Astrocyte of the spinal cord (primary cell): ENCODE measurements around the gene IQSEC3.

ENCODE experiments used
- DNase-seq: peaks from one replicate; pipeline ENCODE4 v3.0.0; 2011; ENCODE audit warnings: low read depth, low spot score
- H3K4me3 ChIP-seq: 2 replicates; pipeline ENCODE4 v1.5.1; 2011; ENCODE audit warnings: low read depth, mild to moderate bottlenecking, low read length, moderate library complexity
- CTCF ChIP-seq: IDR thresholded peaks from 2 replicates; pipeline ENCODE4 v1.5.1; 2012; ENCODE audit warnings: low read depth, mild to moderate bottlenecking, low read length, inconsistent platforms
- in situ Hi-C: cut with HindIII; loops from 2 replicates; pipeline ENCODE4 v1.10.0; 2017; ENCODE audit warnings: low sequenced_read_pairs

The IQSEC3 gene

GRCh38 chr12:224330-224729, 157.8 kb downstream of the IQSEC3 start:
- H3K4me3 ChIP-seq, result no peak overlapping the region
- no peak for TF ChIP-seq CTCF
- DNase-seq, result no peak
- in situ Hi-C loops, result no loop called here

GRCh38 chr12:225012-225411, 158.4 kb downstream of the IQSEC3 start:
- no peak for DNase-seq
- TF ChIP-seq CTCF, result no peak
- no peak overlapping the region for H3K4me3 ChIP-seq
- in situ Hi-C loops, result no loop called here

GRCh38 chr12:226401-226800, 159.8 kb downstream of the IQSEC3 start:
- H3K4me3 ChIP-seq, result no peak overlapping the region
- no peak for DNase-seq
- no peak for TF ChIP-seq CTCF
- in situ Hi-C loops, result no loop called here

- H3K4me3 ChIP-seq, result no peak overlapping the region
- DNase-seq, result no peak
- in situ Hi-C loops, result no loop called here
- TF ChIP-seq CTCF, result no peak
Observed at GRCh38 chr12:227286-227915, 160.8 kb downstream of the IQSEC3 start.
